Coronary artery (tissue), 2 donors: ENCODE measurements around the gene PSD2.

Source experiments
- DNase-seq: peaks from one replicate; pipeline ENCODE4 v3.0.0-alpha.2; 2017; ENCODE audit warnings: low spot score
- H3K27ac ChIP-seq, 2 donors: fragments of 200-600 bp; sonication (generic); one replicate each; pipeline ENCODE4 v1.5.1; 2016 to 2019
- H3K4me3 ChIP-seq: fragments of 200-600 bp; sonication (generic); 2 replicates; pipeline ENCODE4 v1.5.1; 2016; ENCODE audit warnings: mild to moderate bottlenecking, moderate library complexity
- CTCF ChIP-seq: fragments of 200-600 bp; sonication (generic); IDR thresholded peaks from one replicate; pipeline ENCODE4 v1.5.1; 2019; ENCODE audit warnings: antibody characterized with exemption

The PSD2 gene

GRCh38 chr5:139770722-139771121, 24.9 kb upstream of the PSD2 start:
- H3K27ac ChIP-seq = no peak overlapping the region
- no peak for DNase-seq
- no peak overlapping the region for H3K4me3 ChIP-seq
- TF ChIP-seq CTCF = no peak

- Histone ChIP-seq H3K4me3 (no peak overlapping the region), H3K27ac (no peak overlapping the region)
- DNase-seq = no peak
- no peak for TF ChIP-seq CTCF
These were observed 23.4 kb upstream of the PSD2 start for GRCh38 chr5:139772089-139772791.

GRCh38 chr5:139772927-139773690, 22.5 kb upstream of the PSD2 start:
- no peak for TF ChIP-seq CTCF
- DNase-seq = no peak
- H3K4me3 ChIP-seq = no peak overlapping the region
- no peak overlapping the region for H3K27ac ChIP-seq

GRCh38 chr5:139774980-139775661, 20.5 kb upstream of the PSD2 start:
- H3K4me3 ChIP-seq = peak overlapping the region; percentile 28
- TF ChIP-seq CTCF = peak; percentile 97

GRCh38 chr5:139775872-139776271, 19.7 kb upstream of the PSD2 start:
- Histone ChIP-seq H3K4me3 (no peak overlapping the region), H3K27ac (no peak overlapping the region)
- no peak for TF ChIP-seq CTCF
- no peak for DNase-seq

More at GRCh38 chr5:139774980-139775661, 20.5 kb upstream of the PSD2 start:
- no peak overlapping the region for H3K27ac ChIP-seq
- no peak for DNase-seq

DNA sequence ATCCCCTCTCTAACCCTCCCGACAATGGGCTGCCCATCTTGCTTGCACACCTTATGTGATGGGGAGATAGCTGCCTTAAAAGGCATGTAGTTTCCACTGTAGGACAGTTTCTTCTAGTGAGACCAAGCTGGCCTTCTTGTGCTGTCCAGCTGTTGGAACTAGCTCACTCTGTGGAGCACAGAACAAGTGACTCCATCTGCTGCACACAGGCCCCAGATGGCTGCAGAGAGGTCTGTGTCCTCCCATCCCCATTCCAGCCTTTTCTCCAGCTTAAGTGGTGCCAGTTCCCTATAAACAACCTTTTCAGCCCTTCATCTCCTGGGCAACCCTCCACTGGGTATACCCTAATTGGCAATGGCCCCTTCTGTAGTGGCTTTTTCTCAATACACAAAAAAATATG, 18.7 kb upstream of the PSD2 start:
- H3K4me3 ChIP-seq = no peak overlapping the region
- no peak for DNase-seq
- no peak for TF ChIP-seq CTCF
- H3K27ac ChIP-seq = no peak overlapping the region
